GM10847 (cell line): ENCODE measurements around the gene EXD2.

Experiments used
- POLR2A ChIP-seq: IDR thresholded peaks from 2 replicates; pipeline ENCODE4 v1.6.1; 2011; ENCODE audit not compliant: insufficient read length; ENCODE audit errors: extremely low read depth

The EXD2 gene

DNA sequence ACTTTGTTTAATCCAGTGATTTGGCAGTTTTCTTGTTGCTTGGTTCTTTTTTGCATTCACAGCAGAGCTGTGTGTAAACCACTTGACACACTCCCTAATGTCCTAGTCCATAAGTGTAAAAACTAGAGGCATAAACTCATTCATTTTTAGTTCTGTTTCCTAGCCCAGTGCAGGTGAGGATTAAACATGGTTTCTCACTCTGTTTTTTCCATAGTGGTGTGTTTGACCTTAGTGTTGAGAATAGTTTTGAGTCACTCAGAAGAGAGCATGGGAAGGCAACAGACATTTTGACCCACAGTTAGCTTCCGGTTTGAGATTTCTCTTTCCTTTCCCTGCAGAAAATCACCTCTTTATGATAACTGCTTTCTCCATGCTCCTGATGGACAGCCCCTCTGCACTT, 44.4 kb downstream of the EXD2 start:
- no peak for TF ChIP-seq POLR2A

DNA sequence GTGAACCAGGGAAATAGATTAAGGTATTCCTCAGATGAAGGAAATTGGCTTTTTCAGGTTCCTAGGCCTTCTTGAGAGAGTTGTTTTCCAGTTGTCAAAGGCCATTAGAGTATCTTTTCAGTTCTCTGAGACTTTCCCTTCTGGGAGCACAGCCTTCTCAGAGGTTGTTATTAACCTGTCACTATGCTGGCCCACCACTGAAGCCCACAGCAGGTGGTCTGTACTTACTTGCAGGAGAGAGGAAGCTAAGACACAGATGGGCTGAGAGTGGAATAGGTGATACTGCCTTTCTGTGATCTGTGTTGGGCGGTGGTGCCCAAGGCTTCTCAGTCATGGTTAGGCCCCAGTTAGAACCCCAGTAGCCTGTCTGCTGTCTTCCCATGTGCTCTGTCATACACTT, 45.8 kb downstream of the EXD2 start:
- TF ChIP-seq POLR2A: no peak

DNA sequence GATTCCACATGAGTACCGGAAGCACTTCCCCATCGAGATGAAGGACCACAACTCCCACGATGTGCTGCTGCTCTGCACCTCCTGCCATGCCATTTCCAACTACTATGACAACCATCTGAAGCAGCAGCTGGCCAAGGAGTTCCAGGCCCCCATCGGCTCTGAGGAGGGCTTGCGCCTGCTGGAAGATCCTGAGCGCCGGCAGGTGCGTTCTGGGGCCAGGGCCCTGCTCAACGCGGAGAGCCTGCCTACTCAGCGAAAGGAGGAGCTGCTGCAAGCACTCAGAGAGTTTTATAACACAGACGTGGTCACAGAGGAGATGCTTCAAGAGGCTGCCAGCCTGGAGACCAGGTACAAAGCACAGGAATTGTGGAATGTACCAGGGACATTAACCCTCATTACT, 46.3 kb downstream of the EXD2 start:
- no peak for TF ChIP-seq POLR2A

DNA sequence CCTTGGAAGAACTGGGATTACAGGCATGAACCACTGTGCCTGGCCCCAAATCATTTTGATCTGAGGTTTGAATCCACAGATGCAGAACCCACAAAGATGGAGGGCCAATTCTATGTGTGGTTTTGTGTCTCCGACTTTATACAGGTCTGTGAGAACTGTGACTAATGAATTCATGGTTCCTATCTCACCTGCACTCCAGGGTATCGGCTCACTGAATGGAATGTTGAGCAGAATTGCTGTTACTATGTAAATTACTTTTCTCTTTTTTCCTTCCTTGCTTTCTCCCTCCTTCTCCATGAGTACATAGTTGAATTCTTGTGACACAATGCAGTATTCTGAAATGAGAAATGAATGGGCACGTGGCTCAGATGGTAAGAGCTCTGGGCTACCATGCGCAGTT, 47.6 kb downstream of the EXD2 start:
- no peak for TF ChIP-seq POLR2A

DNA sequence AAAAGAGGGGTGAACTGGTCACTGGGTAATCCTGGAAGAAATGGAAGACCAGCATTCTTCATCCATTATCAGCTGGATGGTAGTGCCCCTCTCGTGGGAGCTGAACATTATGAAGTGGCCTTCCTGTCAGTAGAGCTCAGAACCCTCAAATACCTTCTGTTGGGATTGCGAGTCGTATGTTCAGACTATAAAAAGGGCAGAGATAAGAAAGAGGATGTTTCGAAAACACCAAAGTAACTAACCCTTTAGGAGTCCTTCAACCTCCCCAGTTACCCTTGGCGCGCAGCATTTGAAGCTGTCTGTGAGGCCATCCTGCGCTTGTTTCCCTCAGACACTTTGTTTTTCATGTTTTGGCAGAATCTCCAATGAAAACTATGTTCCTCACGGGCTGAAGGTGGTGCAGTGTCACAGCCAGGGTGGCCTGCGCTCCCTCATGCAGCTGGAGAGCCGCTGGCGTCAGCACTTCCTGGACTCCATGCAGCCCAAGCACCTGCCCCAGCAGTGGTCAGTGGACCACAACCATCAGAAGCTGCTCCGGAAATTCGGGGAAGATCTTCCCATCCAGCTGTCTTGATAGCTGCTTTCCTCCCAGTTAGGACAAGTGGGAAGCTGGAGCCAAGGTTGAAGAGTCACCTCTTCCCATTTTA, 49.4 kb downstream of the EXD2 start:
- TF ChIP-seq POLR2A: no peak

DNA sequence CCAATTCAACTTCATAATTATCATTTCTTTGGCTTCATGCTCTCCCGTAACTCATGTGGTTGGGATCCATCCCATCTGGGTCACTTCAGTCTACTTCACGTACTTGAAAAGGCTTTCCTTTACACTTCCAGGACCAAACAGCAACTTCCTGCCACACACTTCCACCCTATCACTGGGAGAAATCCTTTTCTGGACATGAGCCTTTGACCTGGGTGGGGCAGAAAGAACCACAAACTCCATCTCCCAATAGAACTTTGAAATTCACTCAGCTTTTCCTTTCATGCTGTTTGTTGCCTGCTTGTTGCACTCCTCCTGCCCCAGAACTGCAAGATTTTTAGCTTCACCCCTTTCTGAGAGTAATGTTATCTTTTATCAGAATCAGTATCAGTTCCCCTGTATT, 50.3 kb downstream of the EXD2 start:
- no peak for TF ChIP-seq POLR2A

DNA sequence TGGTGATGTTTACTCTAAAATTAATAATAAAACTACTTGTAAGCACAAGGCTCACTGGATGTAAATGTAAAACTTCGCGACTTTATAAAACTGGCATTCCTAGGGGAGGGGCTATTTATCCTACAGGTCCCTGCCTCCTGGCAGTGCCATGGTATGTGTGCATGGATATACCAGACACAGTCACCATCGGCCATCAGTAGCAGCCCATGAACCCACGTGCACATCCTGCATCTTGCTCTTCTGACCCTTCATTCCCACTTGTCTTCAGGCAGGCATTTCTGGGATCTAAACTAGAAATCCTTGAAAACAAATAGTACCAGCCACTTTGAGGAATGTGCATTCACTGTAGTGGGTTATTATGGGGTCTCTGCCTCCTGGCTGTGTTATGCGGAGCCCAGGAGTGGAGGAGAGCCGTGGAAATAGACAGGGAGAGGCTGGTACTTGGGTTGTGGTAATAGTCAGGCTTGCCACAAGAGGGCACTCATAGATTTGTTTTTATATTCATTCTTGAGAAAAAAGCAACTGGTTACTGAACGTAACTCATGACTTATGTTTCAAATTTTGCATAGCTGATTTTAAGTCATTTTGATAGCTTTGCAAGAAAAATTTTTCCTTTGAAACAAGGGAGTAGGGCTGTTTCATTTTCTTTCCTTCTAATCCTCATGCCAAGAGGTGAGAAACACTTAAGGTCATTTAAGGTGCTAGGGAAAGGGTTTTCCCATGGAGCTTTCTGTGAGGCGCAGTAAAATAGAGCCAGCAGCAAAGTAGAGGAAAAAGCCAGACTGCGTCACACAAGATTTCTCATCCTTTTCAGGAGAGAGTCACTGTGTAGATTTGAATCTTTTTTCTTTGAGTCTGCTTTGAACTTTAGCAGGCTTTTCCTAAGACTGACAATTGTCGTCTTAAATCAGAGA, 51.3 kb downstream of the EXD2 start:
- TF ChIP-seq POLR2A: no peak

DNA sequence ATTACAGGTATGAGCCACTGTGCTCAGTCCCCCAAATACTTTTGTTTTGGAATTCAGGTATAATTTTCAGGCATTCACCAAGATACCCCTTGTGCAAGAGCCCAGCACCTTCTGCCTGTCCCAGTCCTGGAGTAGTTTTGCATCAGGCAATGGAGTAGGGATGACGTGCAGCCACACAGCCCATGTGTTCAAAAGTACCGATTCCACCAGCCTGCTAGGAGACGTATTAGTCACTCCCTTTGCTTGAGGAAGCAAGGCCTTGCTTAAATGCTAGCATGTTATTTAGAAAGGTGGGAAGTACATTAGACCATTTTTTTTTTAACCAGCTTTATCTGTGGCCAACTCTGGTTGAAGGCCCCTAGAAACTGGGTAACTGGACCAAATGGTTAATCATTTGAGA, 53.6 kb downstream of the EXD2 start:
- TF ChIP-seq POLR2A: no peak

DNA sequence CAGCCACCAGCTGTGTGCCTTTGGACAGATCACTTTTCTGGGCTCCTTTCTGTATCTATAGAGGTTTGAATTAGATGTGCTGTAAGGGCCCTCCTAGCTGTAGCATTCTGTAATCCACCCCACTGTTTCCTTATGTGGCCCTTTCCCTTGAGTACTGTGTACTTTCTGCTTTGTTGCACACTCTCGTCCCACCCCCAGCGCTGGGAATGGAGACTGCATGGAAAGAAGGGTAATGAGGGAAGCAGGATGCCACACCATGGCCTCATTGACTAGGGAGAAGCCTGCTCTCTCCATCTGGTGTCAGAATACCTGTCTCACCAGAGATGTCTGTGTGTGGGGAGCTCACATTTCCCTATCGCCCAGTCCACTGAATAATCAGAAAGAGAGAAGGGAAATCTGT, 55.0 kb downstream of the EXD2 start:
- no peak for TF ChIP-seq POLR2A

DNA sequence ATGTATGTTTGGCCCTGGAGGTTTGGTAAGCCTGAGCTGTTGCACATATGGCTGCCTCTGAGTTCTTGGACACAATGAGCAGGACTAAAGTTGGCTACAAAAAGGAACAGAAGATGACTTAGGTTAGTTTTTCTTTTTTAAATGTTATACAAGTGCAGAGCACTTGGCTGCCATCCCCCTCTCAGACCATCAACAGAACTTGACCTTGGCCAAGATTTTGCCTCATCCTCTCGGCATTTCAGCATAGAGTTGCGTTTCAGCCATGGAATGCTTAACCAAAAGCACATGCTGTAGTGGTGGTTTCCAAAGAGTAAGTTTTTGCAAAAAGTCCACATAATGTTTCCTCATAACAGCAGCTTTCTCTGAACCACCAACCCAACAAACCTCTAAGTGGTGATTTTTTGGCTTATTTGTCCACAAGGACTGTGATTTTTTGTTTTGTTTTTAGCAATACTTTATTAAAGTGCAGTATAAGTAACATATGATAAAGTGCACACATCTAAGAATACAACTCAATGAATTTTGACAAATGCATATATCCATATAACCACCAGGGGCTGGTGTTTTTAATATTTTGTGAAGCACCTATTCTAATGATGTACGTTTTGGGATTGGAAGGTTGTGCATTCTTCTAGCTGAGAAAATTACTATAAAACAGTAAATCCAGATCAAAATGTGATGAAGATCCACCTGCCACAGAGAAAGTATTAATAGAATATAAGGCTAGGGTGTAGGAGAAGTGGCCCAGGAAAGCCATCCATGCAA, 56.6 kb downstream of the EXD2 start:
- no peak for TF ChIP-seq POLR2A

DNA sequence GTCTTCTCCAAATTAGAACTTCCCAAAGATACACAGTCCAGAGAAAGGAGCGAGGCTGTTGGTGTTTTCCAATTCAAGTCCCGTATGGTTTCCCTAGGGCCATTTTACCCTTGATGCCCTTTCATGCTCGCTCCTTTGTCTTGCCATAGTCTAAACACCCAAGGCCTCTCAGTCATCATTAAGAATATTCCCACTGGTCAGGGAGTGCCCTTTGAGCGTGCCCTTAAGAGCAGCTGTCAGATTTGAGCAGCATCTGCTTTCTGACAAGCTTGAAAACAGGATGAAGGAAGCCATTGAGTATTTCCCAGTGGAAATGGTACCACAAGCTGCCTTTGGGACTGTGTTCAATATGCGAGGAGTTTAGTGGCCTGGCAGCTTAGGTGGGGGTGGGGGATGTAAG, 58.3 kb downstream of the EXD2 start:
- TF ChIP-seq POLR2A: no peak

DNA sequence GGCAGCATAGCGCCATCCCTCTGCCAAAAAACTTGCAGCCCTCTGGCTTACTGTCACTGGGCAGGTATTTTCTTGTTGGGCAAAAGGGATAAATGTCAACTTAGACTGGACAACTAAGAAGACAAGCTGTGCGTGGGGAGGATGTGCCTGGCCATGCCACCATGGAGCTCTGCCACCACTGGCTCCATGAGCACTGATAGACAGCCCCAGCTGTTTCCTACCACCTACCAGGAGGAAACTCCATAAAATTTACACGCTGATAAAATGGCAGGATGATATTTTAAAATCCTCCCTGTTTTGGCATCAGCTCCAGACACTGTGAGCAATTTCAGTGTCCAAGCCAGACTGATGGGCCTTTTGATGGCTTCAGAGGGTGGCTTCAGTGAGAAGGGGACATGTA, 61.6 kb downstream of the EXD2 start:
- TF ChIP-seq POLR2A: no peak

DNA sequence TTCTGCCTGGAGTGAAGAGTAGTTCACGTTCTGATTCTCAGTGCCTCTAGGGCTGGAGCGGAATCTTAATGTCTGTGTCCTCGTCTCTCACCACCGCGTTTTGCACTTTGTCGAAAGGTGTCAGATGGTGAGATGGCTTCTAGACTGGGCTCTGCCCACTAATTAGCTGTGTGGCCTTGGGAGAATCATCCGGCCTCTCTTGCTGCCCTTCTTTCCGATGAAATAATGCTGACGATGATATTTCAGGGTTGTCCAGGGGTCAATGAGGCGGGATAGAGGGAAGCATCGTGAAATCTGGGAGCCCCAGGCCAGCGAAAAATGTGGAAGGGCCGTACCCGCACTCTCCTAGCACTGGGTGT, 67.8 kb downstream of the EXD2 start:
- TF ChIP-seq POLR2A: no peak

DNA sequence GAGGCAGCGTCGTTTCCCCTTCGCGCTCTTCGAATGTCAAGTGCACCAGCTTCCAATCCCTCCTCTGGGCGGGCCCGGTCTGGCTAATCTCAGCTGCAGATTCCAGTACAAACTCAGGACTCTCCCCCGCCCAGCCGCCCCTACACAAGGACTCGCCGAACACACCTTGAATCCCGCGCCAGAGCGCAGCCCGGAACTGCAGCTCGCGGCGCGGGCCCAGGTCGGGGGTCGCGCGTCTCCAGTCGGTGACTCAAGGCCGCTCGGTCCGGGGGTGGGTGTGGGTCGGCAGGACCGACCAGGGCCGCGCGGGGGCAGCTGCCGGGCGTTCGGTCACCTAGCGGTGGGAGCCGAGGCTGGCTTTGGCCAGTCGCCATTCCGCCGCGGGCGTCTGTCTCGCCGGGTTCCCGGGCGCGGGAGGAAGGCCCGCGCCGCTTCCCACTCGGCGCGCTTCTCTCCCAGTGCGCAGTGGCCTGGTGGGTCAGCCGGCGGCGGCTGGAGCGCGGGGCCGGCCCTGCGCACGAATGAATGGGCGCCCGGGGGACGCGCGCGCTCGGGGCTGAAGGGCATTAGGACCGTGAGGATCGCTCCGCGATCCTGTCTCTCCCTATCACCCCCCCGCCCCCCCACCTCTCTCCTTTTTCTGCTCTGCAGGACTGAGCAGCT, 68.4 kb downstream of the EXD2 start, which contains the start of gene GALNT16:
Gene GALNT16, plus strand, starts transcription at position 632 of the 663 bp plus-strand sequence. CDS start 133 bp downstream, outside the sequence.
- no peak for TF ChIP-seq POLR2A

DNA sequence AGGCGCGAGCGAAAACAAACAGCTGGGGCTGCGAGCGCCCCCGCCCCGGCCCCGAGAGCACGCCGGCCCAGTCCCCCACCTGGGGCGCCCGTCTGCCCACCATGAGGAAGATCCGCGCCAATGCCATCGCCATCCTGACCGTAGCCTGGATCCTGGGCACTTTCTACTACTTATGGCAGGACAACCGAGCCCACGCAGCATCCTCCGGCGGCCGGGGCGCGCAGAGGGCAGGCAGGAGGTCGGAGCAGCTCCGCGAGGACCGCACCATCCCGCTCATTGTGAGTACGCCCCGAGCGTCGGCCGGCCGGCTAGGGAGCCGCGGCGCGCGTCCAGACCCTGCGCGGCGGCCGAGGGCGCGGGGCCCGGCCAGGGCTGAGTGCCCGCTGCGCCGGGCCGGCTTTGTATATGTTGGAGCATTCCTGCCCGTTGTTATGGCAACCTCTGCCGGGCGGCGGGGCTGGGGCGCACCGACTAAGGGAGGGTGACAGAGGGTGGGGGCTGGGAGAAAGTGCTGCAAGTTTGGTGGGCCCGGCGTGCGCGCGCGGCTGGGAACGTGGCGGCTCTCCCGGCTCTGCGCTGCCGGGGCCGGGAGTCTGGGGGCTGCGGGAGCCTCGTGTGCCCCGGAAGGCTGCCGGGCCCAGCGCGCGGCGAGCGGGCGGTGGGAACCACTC, 69.0 kb downstream of the EXD2 start:
- no peak for TF ChIP-seq POLR2A
